GM10847 (cell line): ENCODE data around the gene CMSS1.

Source experiments
- POLR2A ChIP-seq: IDR thresholded peaks from 2 replicates; pipeline ENCODE4 v1.6.1; 2011; ENCODE audit not compliant: insufficient read length; ENCODE audit errors: extremely low read depth

The CMSS1 gene

GRCh38 chr3:99799422-99799821, 18.2 kb upstream of the CMSS1 start:
- TF ChIP-seq POLR2A = no peak

- no peak for TF ChIP-seq POLR2A
Observed at GRCh38 chr3:99803297-99803696, 14.4 kb upstream of the CMSS1 start.

- TF ChIP-seq POLR2A = no peak
Observed at GRCh38 chr3:99805160-99805559, 12.5 kb upstream of the CMSS1 start.

- no peak for TF ChIP-seq POLR2A
Observed at GRCh38 chr3:99808163-99808794, 9.4 kb upstream of the CMSS1 start.

GRCh38 chr3:99809565-99809964, 8.1 kb upstream of the CMSS1 start:
- no peak for TF ChIP-seq POLR2A

GRCh38 chr3:99810403-99810802, 7.3 kb upstream of the CMSS1 start:
- TF ChIP-seq POLR2A = no peak

GRCh38 chr3:99817047-99817436, 620 bp upstream of the CMSS1 start:
- no peak for TF ChIP-seq POLR2A

- no peak for TF ChIP-seq POLR2A
Observed at GRCh38 chr3:99818818-99819217, 1.2 kb downstream of the CMSS1 start.

- TF ChIP-seq POLR2A = no peak
Observed at GRCh38 chr3:99823723-99824711, 6.4 kb downstream of the CMSS1 start.

GRCh38 chr3:99825004-99825640, 7.5 kb downstream of the CMSS1 start:
- no peak for TF ChIP-seq POLR2A

- no peak for TF ChIP-seq POLR2A
Observed at GRCh38 chr3:99829844-99830243, 12.2 kb downstream of the CMSS1 start.

- no peak for TF ChIP-seq POLR2A
Observed at GRCh38 chr3:99833617-99834205, 16.0 kb downstream of the CMSS1 start.

GRCh38 chr3:99834211-99834957, 16.7 kb downstream of the CMSS1 start:
- no peak for TF ChIP-seq POLR2A

GRCh38 chr3:99836681-99837080, 19.0 kb downstream of the CMSS1 start:
- no peak for TF ChIP-seq POLR2A

GRCh38 chr3:99837715-99838114, 20.1 kb downstream of the CMSS1 start:
- TF ChIP-seq POLR2A = no peak
